ENCODE measurements around the gene COLGALT1. TPM values are rescaled to one million over a fixed set of nuclear protein-coding genes. Genes with fewer than 3 reads are reported as not detected.

The COLGALT1 gene
- polyA plus RNA-seq, 1 of the 3 experiments (the other 2 are of a cell fraction) = 83.8 TPM

DNA sequence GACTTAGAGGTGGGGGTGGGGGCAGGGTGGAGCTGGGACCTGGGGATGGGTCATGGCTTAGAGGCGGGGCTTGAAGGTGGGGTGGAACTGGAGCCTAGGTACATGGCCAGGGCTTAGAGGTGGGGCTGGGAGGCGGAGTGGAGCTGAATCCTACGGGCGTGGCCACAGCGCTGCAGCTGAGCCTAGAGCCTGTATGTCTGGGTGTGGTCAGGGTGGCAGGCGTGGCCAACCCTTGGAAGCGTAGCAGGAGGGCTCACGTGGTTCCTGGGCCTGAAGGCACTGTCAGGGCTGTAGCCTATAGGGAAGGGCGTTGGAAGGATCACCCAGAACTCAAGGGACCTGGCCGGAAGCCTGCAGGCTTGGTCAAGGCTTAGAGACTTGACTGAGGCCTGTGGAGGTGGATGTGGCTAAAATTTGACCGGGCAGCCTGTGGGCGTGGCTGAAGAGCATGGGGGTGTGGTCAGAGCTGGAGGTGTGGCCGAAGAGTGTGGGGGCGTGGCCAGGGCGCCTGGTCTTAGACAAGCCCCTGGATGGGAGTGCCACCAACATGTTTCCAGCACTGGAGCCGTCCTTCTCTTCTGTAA is 24.3 kb downstream of the COLGALT1 start:
- peak; percentile 92 for DNase-seq
- H4K20me1 ChIP-seq (ENCODE audit: insufficient read depth) = no peaks in the 10 kb centered on the region
- H3K4me2 ChIP-seq = no peak overlapping the region
- ChIA-PET POLR2A (no interaction called here), CTCF (interaction anchor here (2.0 kb wide), 1 partner anchor 36 kb away, joined by 5 read pairs; no protein-coding TSS in a partner anchor)
- WGBS (ENCODE audit: low lambda C conversion rate) = 62% methylated on average over 16 of the region's 16 CpGs
- no peaks in the 10 kb centered on the region for H3K27me3 ChIP-seq (ENCODE audit: insufficient read depth)
- H3K27ac ChIP-seq (ENCODE audit: low read depth in 2 of 2, low read length in 1 of 2) = no peak overlapping the region
- no peaks in the 10 kb centered on the region for H3K9me3 ChIP-seq
- no peaks in the 10 kb centered on the region for H3K4me1 ChIP-seq (ENCODE audit: control insufficient read depth in 1 of 2, insufficient read depth in 2 of 2, low read depth in 1 of 2, low read length in 1 of 2)
- H3F3A ChIP-seq (replicated peaks; ENCODE audit: insufficient read depth) = peaks cover 2% of the 10 kb centered on the region
- no peak for TF ChIP-seq TCF12 (IDR thresholded peaks at IDR 0.05)
- TF ChIP-seq MXI1 (IDR thresholded peaks at IDR 0.05; ENCODE audit: low read depth, low read length) = no peak
- TF ChIP-seq, protein P1, sequence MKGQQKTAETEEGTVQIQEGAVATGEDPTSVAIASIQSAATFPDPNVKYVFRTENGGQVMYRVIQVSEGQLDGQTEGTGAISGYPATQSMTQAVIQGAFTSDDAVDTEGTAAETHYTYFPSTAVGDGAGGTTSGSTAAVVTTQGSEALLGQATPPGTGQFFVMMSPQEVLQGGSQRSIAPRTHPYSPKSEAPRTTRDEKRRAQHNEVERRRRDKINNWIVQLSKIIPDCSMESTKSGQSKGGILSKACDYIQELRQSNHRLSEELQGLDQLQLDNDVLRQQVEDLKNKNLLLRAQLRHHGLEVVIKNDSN (IDR thresholded peaks at IDR 0.05; ENCODE audit: borderline replicate concordance, low read depth) = no peak
- TF ChIP-seq, protein P2, sequence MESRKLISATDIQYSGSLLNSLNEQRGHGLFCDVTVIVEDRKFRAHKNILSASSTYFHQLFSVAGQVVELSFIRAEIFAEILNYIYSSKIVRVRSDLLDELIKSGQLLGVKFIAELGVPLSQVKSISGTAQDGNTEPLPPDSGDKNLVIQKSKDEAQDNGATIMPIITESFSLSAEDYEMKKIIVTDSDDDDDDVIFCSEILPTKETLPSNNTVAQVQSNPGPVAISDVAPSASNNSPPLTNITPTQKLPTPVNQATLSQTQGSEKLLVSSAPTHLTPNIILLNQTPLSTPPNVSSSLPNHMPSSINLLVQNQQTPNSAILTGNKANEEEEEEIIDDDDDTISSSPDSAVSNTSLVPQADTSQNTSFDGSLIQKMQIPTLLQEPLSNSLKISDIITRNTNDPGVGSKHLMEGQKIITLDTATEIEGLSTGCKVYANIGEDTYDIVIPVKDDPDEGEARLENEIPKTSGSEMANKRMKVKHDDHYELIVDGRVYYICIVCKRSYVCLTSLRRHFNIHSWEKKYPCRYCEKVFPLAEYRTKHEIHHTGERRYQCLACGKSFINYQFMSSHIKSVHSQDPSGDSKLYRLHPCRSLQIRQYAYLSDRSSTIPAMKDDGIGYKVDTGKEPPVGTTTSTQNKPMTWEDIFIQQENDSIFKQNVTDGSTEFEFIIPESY (IDR thresholded peaks at IDR 0.05; ENCODE audit: borderline replicate concordance, low read depth) = no peak
- TF ChIP-seq, protein P3, sequence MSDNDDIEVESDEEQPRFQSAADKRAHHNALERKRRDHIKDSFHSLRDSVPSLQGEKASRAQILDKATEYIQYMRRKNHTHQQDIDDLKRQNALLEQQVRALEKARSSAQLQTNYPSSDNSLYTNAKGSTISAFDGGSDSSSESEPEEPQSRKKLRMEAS (IDR thresholded peaks at IDR 0.05; ENCODE audit: low read depth) = no peak
- no peak for TF ChIP-seq GABPA (IDR thresholded peaks at IDR 0.05; ENCODE audit: low read depth)
- TF ChIP-seq RCOR1 (IDR thresholded peaks at IDR 0.05; ENCODE audit: low read length) = no peak
- no peak for TF ChIP-seq JUND (IDR thresholded peaks at IDR 0.05)
- TF ChIP-seq RAD21 (IDR thresholded peaks at IDR 0.05; ENCODE audit: low read length) = no peak
- H3K36me3 ChIP-seq (replicated peaks in 1 of 2; ENCODE audit: control insufficient read depth in 1 of 2, insufficient read depth in 2 of 2, low read length in 1 of 2) = peaks cover 11 to 15% of the 10 kb centered on the region in 2 experiments
- no peak overlapping the region for H3K9ac ChIP-seq
- H2AFZ ChIP-seq (ENCODE audit: low read depth) = no peak overlapping the region
- H3K4me3 ChIP-seq (ENCODE audit: low read depth in 2 of 2, low read length in 1 of 2) = no peak overlapping the region
- H3K79me2 ChIP-seq (ENCODE audit: insufficient read depth) = no peaks in the 10 kb centered on the region
- no peaks in the 10 kb centered on the region for H3K9me2 ChIP-seq

DNA sequence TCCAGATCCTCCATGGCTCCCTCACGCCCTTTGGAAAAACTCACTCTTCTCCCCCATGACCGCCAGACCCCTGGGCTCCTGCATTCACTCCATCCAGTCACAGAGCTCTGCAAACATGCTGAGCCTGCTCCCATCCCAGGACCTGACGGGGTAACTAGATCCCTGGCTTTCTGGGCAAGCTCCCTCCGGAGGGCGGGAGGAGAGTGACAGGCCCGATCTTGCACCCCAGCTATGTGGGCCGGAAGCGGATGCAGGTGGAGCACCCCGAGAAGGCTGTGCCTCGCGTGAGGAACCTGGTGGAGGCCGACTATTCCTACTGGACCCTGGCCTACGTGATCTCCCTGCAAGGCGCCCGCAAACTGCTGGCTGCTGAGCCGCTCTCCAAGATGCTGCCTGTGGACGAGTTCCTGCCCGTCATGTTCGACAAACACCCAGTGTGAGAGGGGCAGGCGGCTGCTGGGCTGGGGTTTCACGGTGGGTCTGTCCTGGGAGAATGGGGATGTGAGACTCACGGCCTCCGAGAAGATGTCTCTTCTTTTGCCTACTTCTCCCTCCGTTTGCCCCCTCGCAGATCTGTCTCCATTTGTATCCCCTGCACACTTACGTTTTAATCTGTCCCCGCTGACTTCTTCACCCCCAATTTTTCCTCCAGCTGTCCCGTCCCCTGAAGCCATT is 25.2 kb downstream of the COLGALT1 start:
- no peak overlapping the region for H2AFZ ChIP-seq (ENCODE audit: low read depth)
- H3K4me1 ChIP-seq (ENCODE audit: control insufficient read depth in 1 of 2, insufficient read depth in 2 of 2, low read depth in 1 of 2, low read length in 1 of 2) = no peaks in the 10 kb centered on the region
- no peaks in the 10 kb centered on the region for H3K9me3 ChIP-seq
- TF ChIP-seq, protein P4, sequence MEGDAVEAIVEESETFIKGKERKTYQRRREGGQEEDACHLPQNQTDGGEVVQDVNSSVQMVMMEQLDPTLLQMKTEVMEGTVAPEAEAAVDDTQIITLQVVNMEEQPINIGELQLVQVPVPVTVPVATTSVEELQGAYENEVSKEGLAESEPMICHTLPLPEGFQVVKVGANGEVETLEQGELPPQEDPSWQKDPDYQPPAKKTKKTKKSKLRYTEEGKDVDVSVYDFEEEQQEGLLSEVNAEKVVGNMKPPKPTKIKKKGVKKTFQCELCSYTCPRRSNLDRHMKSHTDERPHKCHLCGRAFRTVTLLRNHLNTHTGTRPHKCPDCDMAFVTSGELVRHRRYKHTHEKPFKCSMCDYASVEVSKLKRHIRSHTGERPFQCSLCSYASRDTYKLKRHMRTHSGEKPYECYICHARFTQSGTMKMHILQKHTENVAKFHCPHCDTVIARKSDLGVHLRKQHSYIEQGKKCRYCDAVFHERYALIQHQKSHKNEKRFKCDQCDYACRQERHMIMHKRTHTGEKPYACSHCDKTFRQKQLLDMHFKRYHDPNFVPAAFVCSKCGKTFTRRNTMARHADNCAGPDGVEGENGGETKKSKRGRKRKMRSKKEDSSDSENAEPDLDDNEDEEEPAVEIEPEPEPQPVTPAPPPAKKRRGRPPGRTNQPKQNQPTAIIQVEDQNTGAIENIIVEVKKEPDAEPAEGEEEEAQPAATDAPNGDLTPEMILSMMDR (IDR thresholded peaks at IDR 0.05) = peak; percentile 21; the same call in 1 of the 2 replicates
- TF ChIP-seq FOXJ3 (CRISPR knock-in tag; IDR thresholded peaks at IDR 0.05) = no peak
- H3K9me2 ChIP-seq = no peaks in the 10 kb centered on the region
- peaks cover 11% of the 10 kb centered on the region in 2 experiments for H3K36me3 ChIP-seq (replicated peaks in 1 of 2; ENCODE audit: control insufficient read depth in 1 of 2, insufficient read depth in 2 of 2, low read length in 1 of 2)
- H3F3A ChIP-seq (replicated peaks; ENCODE audit: insufficient read depth) = peaks cover 2% of the 10 kb centered on the region
- no peak overlapping the region for H3K27ac ChIP-seq (ENCODE audit: low read depth in 2 of 2, low read length in 1 of 2)
- no peak overlapping the region for H3K9ac ChIP-seq
- no peaks in the 10 kb centered on the region for H3K27me3 ChIP-seq (ENCODE audit: insufficient read depth)
- no peak overlapping the region for H3K4me3 ChIP-seq (ENCODE audit: low read depth in 2 of 2, low read length in 1 of 2)
- no peaks in the 10 kb centered on the region for H3K79me2 ChIP-seq (ENCODE audit: insufficient read depth)
- ChIA-PET POLR2A (interaction anchor here (0.5 kb wide), 1 partner anchor 18 kb away, joined by 3 read pairs; no protein-coding TSS in a partner anchor), CTCF (interaction anchor here (2.0 kb wide), 1 partner anchor 36 kb away, joined by 5 read pairs; no protein-coding TSS in a partner anchor)
- H3K4me2 ChIP-seq = no peak overlapping the region
- WGBS (ENCODE audit: low lambda C conversion rate) = 91% methylated on average over 28 of the region's 28 CpGs
- no peak for DNase-seq
- H4K20me1 ChIP-seq (ENCODE audit: insufficient read depth) = no peaks in the 10 kb centered on the region

Data from SK-N-SH (cell line).